Measurements from ENCODE around the gene CSNK1D.

CSNK1D gene

DNA sequence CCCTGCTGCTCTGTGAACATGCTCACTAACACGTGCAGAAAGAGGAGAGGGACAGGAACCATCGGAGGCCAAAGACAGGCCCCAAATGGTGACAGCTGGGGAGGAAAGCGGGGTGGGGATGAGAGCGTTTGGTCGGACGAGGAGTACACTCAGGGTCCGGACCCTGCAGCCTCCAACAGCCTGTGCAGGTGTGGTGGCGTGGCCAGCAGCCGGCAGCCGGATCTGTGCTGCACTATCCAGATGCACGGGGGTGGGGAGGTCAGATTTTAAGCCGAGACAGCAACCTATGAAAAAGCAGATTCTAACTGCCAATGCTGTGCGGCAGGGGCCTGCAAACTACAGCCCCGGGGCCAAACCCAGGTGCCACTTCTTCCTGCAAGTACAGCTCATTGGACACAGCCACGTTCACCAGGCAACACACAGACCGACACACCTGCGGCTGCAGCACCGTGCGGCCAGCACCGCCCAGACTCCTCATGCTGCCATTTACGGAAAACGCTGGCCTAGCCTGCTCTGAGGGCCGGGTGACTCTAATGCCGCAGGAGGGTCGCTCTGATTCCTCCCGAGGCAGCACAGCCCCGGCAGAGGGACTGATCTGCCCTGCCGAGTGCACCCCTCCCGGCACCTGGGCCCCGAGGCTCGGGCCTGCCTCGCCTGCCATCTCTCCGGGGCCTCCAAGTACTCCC lies 23.5 kb downstream of the CSNK1D start:
- DNase-seq = no peak

DNA sequence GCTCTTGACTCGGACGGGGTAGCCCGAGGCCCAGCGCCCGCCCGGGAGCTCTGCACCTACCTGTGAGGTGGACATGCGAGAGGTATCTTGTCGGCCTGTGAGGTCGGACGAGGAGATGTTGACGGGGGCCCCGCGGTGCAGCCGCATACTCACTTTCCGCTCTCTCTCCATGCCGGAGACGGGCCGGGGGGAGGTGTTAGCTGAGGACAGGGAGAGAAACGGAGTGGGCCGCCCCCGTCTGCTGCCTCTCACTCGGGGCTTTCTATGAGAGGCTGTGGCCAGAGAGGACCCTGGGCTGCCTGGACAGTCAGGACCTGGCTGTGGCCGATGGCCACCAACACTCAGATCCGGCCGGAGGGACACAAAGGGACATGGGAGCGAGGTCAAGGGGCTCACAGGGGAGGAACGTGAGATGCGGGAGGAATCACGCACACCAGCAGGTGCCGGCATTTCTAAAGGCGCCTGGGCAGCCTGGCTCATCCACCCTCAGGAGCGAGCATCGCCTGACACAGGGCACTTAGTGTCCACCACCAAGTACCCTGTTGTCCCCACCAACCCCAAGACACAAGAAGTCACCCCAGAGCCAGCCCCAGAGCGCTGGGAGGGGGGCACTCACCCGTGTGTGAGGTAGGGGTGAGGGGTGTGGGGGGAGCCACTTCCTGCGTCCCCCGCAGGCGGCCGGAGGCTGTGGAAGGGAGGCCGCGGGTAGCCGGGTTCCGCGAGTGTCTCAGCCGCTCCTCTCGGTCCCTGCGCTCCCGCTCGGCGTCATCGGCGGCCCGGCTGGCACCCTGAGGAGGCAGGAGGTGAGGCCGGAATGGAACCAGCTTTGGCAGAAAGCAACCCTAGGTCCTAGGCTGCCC lies 24.5 kb downstream of the CSNK1D start:
- DNase-seq = no peak

DNA sequence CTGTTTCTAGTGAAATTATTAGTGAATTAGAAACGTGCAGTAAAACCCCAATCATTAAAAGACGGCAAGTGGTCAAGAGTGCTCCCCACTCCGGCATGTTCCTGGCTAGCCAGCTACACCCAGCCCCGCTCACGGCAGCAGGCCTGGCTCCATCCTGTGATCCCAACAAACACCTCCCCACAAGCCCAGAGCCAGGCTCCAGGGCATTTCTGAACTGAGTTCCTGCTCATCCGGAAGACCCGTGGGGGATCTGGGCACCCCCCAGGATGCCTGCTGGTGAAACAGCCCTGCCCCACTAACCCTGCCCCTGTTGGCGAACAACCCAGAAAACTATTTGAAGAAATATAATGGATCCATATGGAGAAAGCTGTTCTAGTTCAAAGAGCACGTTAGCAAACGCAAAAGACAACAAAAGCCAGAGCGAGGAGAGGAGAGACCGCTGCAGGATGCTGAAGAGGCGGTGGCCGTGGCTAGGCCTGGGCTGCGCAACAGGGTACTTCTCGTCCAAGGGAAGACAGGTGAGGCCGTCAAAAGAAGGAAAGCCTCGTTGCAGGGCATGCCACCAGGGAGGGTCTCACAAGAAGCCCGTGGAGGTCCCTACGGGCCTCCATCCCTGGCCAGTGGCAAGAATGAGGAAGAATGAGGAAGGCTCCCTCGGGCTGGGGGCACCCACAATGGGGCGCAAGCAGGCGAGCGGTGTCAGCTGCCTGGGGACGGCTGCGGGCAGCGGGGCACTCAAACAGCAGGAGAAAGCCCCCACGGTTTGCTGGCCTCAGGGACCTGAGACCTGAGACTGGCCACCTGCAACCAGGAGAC lies 25.4 kb downstream of the CSNK1D start:
- no peak for DNase-seq

GRCh38 chr17:82247182-82247823 lies 26.2 kb downstream of the CSNK1D start:
- no peak for DNase-seq

DNA sequence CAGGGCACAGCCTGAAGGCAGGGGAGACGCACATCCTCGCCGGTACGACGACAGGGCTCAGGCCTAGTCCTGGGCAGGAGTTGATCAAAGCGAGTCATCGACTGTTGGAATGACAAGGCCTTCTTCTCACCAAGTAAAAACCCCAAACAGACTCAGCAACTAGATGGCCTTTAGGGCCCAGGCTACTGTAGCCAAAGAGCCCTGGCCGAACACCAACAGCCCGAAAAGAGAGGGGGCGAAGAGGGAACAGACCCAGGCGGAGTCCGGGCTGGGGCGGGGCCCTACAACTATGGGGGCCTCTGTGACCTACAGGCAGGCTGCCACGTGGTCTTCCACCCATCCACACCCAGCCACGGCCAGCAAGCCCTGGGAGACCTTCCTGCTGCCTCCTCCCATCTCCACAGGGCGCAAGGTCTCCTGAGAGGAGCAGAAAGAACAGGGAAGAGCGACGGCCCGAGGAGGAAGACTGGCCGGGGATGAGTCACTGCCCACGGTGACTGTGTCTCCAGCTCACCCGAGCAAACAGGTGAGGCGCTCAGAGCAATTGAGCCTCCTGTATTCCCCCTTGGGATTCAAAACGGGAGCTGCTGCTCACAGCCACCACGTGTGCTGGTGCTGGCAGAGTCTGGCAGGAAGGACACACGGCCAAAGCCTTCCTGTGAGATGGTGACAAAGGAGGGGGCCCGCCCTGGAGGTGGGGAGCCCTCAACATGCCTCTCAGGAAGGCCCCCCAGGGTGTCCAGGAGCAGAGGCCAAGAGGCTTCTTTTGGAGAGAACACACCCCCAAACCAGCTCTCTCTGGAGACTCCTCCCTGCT lies 26.9 kb downstream of the CSNK1D start:
- no peak for DNase-seq

GRCh38 chr17:82246040-82246364 lies 27.5 kb downstream of the CSNK1D start:
- DNase-seq = no peak

DNA sequence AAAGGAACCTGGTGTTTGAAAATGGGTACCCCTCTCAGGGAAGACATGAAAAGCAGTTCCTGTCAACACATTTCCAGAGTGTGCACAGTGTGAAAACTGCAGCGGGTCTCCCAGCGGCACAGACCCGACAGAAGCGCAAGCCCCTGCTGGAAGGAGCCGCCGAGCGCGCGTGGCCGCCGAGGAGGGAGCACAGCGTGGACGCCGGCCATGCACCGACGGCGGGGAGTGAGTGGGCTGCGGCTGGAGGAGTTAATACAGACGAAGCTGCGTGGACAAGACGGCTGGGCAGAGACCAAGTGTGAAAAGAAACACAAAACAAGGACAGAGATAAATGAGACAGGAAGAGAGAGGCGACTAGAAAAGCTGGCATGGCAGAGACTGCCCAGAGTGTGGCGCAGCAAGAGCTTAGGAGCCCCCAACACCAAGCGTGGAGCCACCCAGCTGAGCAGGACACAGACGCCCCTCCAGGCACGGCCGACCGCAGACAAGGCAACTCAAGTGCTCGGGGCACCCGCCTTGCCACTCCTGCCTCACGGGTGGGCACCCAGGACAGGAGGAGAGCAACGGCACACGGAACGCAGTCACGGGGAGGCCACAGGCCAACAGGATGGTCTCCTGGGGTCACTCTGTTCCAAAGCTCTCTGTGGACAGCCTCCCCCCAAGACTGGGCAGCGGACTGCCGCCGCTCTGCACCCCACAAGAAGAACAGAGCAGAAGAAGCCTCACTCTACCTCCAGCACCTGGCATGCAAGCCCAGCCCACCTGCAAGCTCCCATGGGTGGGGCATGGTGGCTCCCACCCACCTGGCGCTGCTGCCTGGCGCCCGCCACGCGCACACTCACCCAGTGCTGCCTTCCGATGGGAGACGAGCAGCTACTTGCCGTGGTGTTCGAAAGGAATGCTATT lies 28.1 kb downstream of the CSNK1D start:
- no peak for DNase-seq

- DNase-seq = peak in 1 of 2 donors; percentile 40
Observed at GRCh38 chr17:82244413-82245133, 28.9 kb downstream of the CSNK1D start.

DNA sequence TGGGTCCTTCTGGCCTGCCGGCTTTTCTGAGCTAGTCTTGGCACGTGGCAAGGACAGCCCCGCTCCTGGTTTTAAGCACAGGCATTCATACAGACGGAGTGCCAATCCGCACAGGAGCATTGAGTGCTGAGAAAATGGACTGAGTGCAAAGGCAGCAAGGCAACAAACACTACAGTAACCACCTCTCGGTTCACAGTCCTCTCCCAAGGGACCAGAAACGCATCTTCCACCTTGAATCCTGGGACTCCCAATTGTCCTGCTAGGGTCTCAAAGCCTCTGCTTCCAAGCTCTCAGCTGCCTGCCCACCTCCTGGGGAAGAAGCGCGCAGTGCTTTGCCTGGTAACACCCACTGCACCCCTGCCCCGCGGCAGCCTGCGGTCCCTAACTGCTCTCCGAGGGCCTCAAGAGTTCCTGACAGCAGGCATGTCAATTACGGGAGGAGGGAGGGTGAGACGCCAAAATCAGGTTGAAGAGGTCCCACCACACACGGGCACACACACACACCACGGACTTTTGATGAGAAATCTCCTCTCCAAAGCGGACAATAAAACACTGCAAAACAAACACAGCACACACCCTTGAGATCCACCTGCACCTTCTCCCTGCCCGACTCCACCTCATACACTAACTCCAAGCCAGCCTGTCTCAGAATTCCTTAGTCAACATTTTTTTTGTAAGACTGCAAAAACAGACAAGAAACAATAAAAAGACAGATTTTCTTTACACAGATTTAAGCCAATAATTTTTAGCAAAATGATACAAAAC lies 29.7 kb downstream of the CSNK1D start:
- no peak for DNase-seq

DNA sequence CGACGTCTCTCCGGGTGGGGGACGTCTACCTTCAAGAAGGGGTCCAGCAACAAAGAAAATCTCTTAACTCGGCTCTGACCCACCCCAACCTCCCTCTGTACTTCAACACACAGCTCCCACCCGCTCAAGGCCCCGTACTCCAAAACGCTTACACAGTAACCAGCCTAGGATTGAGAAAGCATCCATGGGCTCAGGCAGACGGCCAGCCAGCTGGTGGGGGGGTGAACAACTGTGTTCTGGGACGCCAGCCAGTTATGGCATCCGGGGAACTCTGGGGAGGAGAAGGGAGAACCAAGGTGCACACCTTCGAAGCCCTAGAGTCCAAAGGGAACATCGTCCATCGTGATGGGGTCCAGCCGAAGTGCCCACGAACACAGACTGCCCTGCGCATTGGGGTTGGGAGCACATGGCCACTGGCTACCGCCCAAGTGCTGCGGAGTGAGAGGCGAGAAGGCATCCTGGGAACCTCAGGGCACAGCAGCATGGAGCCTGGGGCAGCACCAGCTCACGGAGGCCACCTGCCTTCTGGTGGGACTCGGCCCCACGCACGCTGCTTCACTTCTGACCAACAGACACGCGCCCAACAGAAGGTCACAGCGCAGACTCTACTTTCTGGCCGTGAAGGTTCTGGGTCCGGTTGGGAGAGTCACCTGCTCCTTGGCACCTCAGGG lies 30.4 kb downstream of the CSNK1D start:
- no peak for DNase-seq

- no peak for DNase-seq
Observed at GRCh38 chr17:82242698-82242976, 30.9 kb downstream of the CSNK1D start.

DNA sequence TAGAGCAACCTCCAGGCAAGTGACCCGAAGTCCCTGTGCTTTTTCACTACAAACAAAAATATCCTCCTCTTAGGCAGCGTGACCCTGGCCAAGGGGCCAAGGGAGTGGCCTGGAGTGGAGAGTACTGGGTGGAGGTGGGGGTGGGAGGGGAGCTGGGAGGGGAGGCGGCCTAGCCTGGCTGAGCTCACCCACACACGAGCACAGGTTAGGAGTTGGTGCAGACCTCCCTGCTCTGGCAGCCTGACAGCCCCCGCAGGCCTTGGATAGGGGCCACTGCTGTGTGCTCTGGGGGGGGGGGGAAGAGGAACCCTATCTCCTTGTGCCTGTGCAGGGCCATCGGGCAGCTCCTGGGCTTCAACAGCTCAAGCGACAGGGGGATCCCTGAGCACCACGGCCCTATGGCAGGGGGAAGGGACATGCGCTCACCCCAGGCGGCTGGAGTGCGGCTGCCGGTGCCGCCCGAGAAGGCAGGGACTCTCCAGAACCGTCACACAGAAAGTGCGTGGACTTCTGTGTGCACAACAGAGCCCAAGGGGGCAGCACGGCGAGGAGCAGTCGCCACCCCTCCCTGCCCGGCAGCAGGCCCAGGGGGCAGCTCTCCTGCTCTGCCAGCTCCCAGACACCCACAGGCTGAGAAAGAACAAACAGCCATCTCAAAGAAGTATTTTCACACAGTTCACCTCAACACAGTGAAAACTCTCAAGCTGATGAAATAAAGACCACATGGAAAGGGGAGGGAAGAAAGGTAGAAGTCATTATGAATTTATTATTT lies 31.4 kb downstream of the CSNK1D start:
- DNase-seq = no peak

DNA sequence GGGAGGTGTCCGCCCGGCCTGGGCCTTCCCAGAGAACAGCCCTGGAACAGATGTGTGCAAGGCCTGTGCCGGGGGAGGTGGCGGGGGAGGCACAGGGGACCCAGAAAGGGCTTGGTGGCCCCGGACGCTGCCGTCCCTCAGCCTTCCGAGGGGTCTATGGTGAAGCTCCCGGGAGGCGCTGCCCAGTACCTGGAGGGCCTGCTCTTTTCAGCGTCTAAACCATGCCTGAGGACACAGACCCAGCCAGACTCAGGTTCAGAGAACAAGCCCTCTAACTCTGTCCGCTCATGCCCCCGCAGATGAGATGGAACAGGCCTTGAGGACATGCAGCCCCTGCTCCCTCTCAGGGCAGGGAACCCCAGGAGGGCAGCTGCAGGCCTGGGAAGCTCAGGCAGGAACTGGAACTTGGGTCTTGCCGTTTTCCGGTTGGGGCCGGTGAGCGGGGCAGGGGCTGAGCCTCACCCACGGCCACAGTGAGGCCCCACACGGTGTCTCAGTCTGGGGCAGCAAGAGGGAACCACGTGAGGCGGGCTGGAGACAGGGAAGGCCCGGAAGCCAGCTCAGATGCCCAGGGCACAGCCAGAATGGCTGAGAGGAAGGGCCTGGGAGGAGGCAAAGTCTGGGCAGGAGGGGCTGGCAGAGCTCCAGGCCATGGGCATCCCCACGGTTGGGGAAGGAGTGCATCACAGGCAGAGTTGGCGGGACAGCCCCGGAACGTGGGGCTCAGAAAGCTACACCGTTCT lies 32.1 kb downstream of the CSNK1D start:
- peak; percentile 41 to 67 for DNase-seq

DNA sequence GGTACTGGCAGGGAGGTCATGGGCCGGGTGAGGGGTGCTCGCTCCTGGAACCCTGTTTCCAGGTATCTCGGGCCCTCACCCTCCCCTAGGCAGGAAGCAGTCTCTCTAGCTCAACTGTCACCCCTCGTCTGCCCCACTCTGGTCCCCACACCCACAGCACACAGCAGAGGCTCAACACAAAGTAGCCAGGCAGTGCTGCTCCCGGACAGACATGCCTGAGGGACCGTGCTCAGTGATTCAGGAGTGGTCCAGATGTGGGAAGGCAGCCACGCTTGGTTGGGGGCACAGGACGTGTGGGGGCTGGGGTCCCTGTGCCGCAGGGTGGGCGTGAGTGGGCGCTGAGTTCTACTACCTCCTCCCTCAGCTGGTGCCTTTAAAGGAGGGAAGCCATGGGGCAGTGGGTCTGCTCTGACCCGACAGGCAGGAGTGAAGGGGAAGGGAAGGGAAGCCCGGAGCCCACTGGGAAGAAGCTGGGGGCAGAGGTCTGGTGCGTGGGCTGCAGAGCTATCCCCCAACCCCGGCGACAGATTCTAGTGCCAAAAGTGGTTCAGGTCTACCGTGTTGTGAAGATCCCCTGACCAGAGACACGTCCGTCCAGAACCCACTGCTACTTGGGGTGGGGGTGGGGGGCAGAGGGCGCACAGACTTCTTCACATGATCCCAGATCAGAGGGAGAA lies 32.9 kb downstream of the CSNK1D start:
- no peak for DNase-seq

DNA sequence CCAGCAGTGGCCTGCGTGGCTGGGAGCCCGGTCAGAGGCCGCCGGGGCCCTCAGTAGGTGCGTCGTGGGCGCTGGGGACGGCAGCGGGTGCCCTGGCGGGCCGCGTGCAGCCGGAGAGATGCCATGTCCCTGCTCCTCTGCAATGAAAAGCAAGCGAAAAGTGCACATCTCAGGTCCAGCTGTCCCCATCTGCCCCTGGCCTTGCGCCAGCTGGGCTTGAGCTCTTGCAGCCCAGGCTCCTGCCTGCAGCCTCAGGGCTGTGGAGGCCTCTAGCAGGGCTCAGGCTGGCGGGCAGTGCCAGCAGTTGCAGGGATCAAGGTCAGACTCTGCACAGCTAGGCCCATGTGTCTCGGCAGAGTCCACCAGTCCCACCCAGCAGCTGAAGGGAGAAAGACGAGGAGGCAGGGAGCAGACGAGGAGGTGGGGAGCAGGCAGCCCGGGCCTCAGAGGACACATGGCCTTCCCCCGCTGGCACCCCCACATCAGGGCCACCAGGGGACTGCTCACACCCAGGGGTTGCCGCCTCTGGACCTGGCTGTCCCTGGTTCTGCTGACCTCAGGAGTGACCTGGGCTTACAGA lies 33.5 kb downstream of the CSNK1D start:
- no peak for DNase-seq

DNA sequence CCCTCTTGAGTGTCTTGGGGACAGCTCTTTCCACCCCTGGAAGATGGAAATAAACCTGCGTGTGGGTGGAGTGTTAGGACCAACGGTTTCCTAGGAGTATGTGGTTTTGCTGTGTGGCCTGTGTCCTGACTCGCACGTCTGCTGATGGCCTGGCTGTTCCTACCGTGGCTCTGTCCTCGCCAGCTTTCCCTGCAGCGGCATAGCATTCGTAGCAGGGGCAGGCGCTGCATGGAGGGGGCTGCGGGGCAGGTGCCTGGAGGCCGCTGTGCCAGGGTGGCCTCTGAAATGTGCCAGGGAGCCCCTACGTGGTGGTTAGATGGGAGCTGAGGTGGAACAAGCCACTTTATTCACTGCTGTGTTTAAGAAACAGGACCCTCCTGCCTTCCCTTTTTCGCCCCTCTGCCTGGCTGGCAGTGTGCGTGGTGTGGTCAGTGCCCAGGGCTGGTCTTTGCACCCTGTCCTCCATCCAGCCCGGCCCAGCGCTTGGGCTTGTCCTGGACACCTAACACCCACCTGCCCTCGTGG lies 34.0 kb downstream of the CSNK1D start:
- DNase-seq = no peak

Data from CD4-positive, alpha-beta T cell treated with Interferon alpha-2 for 1 hour (primary cell).